A549 (cell line): ENCODE data around the gene PTPRG. TPM values are rescaled to one million over a fixed set of nuclear protein-coding genes. Genes with fewer than 3 reads are reported as not detected.

Experiments used
- ATAC-seq, 2 experiments: fragments of 200-7000 bp in 1 of 2; fragments of >200 bp in 1 of 2; cut with Nextera tagmentation in 1 of 2; cut with Tn5 transposase in 1 of 2; 3 replicates each; pipeline versions ENCODE4 v1.8.0 to v1.9.1; 2018 to 2020; ENCODE audit warnings: mild to moderate bottlenecking in 1 of 2, moderate library complexity in 1 of 2
- CTCF ChIA-PET: fragments of 300-600 bp; sonication (Branson Sonifier 250); formaldehyde crosslinking; extraction: SDS; loops from one replicate; lab custom pipeline; 2021; ENCODE audit warnings: antibody characterized with exemption, inconsistent platforms; lab: Yijun Ruan, JAX
- POLR2A ChIA-PET: fragments of 350-600 bp; formaldehyde crosslinking; extraction: SDS; loops from one replicate; lab custom pipeline; 2021; ENCODE audit warnings: antibody characterized with exemption, inconsistent platforms; lab: Yijun Ruan, JAX
- DNase-seq, 2 experiments: peaks; one replicate each; pipeline versions ENCODE4 v3.0.0 to v3.0.0-alpha.2; 2011 to 2016; ENCODE audit warnings: low read depth in 1 of 2, low spot score in 1 of 2
- FAIRE-seq: peaks from 2 replicates; lab custom pipeline; 2011; peaks lifted over from hg19 to GRCh38; lab: Jason Lieb, UNC
- H3K27ac ChIP-seq, 2 experiments: fragments of >200 bp; sonication (Bioruptor Twin); formaldehyde crosslinking; 3 replicates each; pipeline ENCODE4 v1.5.1; 2016 to 2017
- H3K4me1 ChIP-seq: fragments of >200 bp; sonication (Bioruptor Twin); formaldehyde crosslinking; 3 replicates; pipeline ENCODE4 v1.6.1; 2016
- H3K4me2 ChIP-seq: fragments of >200 bp; sonication (Bioruptor Twin); formaldehyde crosslinking; 3 replicates; pipeline ENCODE4 v1.6.1; 2016
- H3K4me3 ChIP-seq: fragments of >200 bp; sonication (Bioruptor Twin); formaldehyde crosslinking; 3 replicates; pipeline ENCODE4 v1.5.1; 2016
- H3K9me3 ChIP-seq: fragments of >200 bp; sonication (Bioruptor Twin); formaldehyde crosslinking; 3 replicates; pipeline ENCODE4 v1.6.1; 2016
- EHMT2 ChIP-seq: fragments of 200-600 bp; sonication (generic); IDR thresholded peaks from 2 replicates; pipeline ENCODE4 v1.6.1; 2016; ENCODE audit warnings: antibody characterized with exemption, low read depth, mild to moderate bottlenecking, moderate library complexity
- ELK1 ChIP-seq: fragments of 150-350 bp; IDR thresholded peaks from 2 replicates; pipeline ENCODE4 v1.6.1; 2014; ENCODE audit warnings: low read depth, mild to moderate bottlenecking, low read length
- EP300 ChIP-seq, 2 experiments: fragments of >200 bp; sonication (Bioruptor Twin); formaldehyde crosslinking; IDR thresholded peaks; 2 replicates in 1 of 2; 3 replicates in 1 of 2; pipeline ENCODE4 v1.6.1; 2016 to 2017
- ESRRA ChIP-seq: fragments of 150-350 bp; IDR thresholded peaks from 2 replicates; pipeline ENCODE4 v1.6.1; 2014; ENCODE audit warnings: mild to moderate bottlenecking, low read length, borderline replicate concordance
- FOSB ChIP-seq: fragments of 250-450 bp; sonication (Bioruptor Pico); IDR thresholded peaks from 2 replicates; pipeline ENCODE4 v1.5.0; 2020; ENCODE audit warnings: mild to moderate bottlenecking, moderate library complexity
- FOSL2 ChIP-seq, 2 experiments: fragments of 450-650 bp in 1 of 2; fragments of >200 bp in 1 of 2; sonication (Bioruptor Twin) in 1 of 2; formaldehyde crosslinking; IDR thresholded peaks; 2 replicates each; pipeline versions ENCODE4 v1.5.0 to v1.6.1; 2016 to 2020; ENCODE audit warnings: mild to moderate bottlenecking in 1 of 2, moderate library complexity in 1 of 2
- HES2 ChIP-seq: fragments of >200 bp; sonication (Bioruptor Twin); formaldehyde crosslinking; IDR thresholded peaks from 2 replicates; pipeline ENCODE4 v1.6.1; 2016
- HMGXB4 ChIP-seq: fragments of 250-450 bp; sonication (Bioruptor Pico); IDR thresholded peaks from 2 replicates; pipeline ENCODE4 v1.5.0; 2021; ENCODE audit warnings: mild to moderate bottlenecking, moderate library complexity, borderline replicate concordance
- JUN ChIP-seq, 2 experiments: fragments of >200 bp; sonication (Bioruptor Twin); formaldehyde crosslinking; IDR thresholded peaks; 2 replicates in 1 of 2; 3 replicates in 1 of 2; pipeline ENCODE4 v1.6.1; 2016 to 2017
- KDM1A ChIP-seq: fragments of 200-600 bp; sonication (generic); IDR thresholded peaks from 2 replicates; pipeline ENCODE4 v1.6.1; 2016; ENCODE audit warnings: low read depth, mild to moderate bottlenecking
- MAFK ChIP-seq: fragments of 450-650 bp; IDR thresholded peaks from 2 replicates; pipeline ENCODE4 v1.6.1; 2014; ENCODE audit not compliant: partially characterized antibody
- MAZ ChIP-seq: fragments of 150-350 bp; IDR thresholded peaks from 2 replicates; pipeline ENCODE4 v1.6.1; 2014; ENCODE audit warnings: antibody characterized with exemption, low read depth, low read length, borderline replicate concordance
- MYC ChIP-seq: IDR thresholded peaks from 2 replicates; pipeline ENCODE4 v1.6.1; 2012; ENCODE audit warnings: mild to moderate bottlenecking, inconsistent platforms, low read length, improper control_type of control experiment, borderline replicate concordance
- PHF8 ChIP-seq: fragments of 200-600 bp; sonication (generic); IDR thresholded peaks from 2 replicates; pipeline ENCODE4 v1.6.1; 2016; ENCODE audit warnings: low read depth, mild to moderate bottlenecking, antibody characterized with exemption, moderate library complexity, borderline replicate concordance
- POLR2AphosphoS2 ChIP-seq: conservative IDR thresholded peaks from 2 replicates; pipeline ENCODE4 v1.6.1; 2012; ENCODE audit warnings: low read length, improper control_type of control experiment, inconsistent platforms
- RCOR1 ChIP-seq: fragments of 150-350 bp; IDR thresholded peaks from 2 replicates; pipeline ENCODE4 v1.6.1; 2014; ENCODE audit warnings: antibody characterized with exemption, low read length, low read depth
- SMC3 ChIP-seq: fragments of >200 bp; sonication (Bioruptor Twin); formaldehyde crosslinking; IDR thresholded peaks from 3 replicates; pipeline ENCODE4 v1.6.1; 2018; ENCODE audit warnings: inconsistent platforms
- USF2 ChIP-seq: fragments of 450-650 bp; IDR thresholded peaks from 2 replicates; pipeline ENCODE4 v1.6.1; 2014; ENCODE audit warnings: antibody characterized with exemption
- ZFP36 ChIP-seq: fragments of 450-650 bp; IDR thresholded peaks from 2 replicates; pipeline ENCODE4 v1.6.1; 2014; ENCODE audit warnings: borderline replicate concordance; ENCODE audit not compliant: partially characterized antibody
- ZNF302 ChIP-seq: fragments of 250-450 bp; sonication (Bioruptor Pico); IDR thresholded peaks from 2 replicates; pipeline ENCODE4 v1.9.0; 2021; ENCODE audit warnings: inconsistent platforms, mild to moderate bottlenecking, moderate library complexity
- WGBS: methylation state at CpG from one replicate; pipeline ENCODE4 v1.1.6; 2017; ENCODE audit errors: missing lambda C conversion rate; 5-methylcytosine and 5-hydroxymethylcytosine counted together
- polyA plus RNA-seq, 4 experiments: library from polyadenylated mRNA; depleted of rRNA in 3 of 4; stranded (reverse); fragments of >200 nt; fragmentation: RNase III in 1 of 4; extraction: RNeasy Plus Mini Kit Qiagen cat#74134 plus additional on column Dnase treatment in 1 of 4; gene quantifications; 2 replicates in 3 of 4; 3 replicates in 1 of 4; pipeline ENCODE4 v1.2.3, GENCODE V29; 2011 to 2017

PTPRG gene
- polyA plus RNA-seq, 2 of the 4 experiments (the other 2 are of a cell fraction) = 4.5 to 4.8 TPM

DNA sequence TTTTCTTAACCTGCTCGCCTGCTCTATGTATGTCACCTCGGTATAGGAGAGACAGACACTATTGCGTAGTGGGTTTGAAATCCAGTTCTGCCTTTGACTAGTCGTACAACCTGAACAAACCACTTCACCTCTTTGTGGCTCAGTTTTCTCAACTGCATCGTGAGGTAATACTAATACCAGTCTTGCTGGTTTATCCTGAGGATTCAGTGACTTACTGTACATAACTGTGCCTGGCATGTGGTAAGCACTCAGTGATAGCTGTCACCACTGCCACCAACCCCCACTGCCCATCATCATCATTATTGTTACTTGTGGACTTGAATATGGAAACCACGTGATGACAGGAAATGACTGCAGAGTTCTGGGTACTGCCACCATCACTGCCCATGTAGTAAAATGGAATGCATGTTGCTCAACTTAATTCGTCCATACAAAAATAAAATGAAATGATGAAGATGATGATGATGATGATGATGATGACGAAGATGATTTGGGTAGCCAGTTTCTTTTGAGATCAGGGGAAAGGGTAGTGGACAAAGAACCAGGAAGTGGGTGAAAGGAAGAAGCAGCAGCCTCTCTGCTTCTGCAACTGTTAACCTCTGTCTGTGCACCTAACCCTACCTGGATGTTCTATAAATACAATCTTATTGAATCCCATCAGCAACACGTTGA lies 583.9 kb downstream of the PTPRG start:
- ChIA-PET CTCF (no interaction called here), POLR2A (no interaction called here)
- 46% methylated on average over 9 of the region's 9 CpGs for WGBS
- H3K4me1 ChIP-seq = no peaks in the 10 kb centered on the region
- FAIRE-seq (no peak), ATAC-seq (no peak), DNase-seq (no peak)
- TF ChIP-seq POLR2AphosphoS2 = no peak
- TF ChIP-seq USF2 = no peak
- no peak overlapping the region for H3K4me2 ChIP-seq
- H3K4me3 ChIP-seq = no peak overlapping the region
- no peaks in the 10 kb centered on the region for H3K9me3 ChIP-seq
- H3K27ac ChIP-seq = no peak overlapping the region

DNA sequence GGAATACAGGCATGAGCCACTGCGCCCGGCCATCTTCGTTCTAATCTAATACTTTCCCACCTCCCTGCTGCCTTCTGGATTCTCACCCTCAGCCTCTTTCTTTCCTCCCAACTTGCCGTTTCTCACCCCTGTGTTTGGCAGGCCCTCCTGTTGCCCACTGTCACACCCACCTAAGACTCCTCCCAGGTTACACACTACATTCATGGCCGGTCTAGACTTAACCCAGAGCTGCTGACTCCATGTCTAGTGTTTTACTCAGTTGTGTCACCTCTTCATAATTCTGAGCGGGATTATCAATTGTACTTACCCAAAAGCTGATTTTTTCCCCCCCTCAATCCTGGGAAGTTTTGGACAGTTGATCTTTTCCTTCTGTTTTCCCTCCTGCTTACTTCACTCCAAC lies 588.2 kb downstream of the PTPRG start:
- 74% methylated on average over 6 of the region's 6 CpGs for WGBS
- Histone ChIP-seq H3K4me2 (no peak overlapping the region), H3K9me3 (no peaks in the 10 kb centered on the region), H3K4me1 (no peaks in the 10 kb centered on the region), H3K4me3 (no peak overlapping the region), H3K27ac (no peak overlapping the region)
- no peak for TF ChIP-seq FOSB
- no peak for TF ChIP-seq ESRRA
- TF ChIP-seq MAZ = no peak
- no peak for TF ChIP-seq ZNF302 (CRISPR knock-in tag)
- no peak for TF ChIP-seq HMGXB4 (CRISPR knock-in tag)
- TF ChIP-seq RCOR1 = no peak
- TF ChIP-seq ELK1 = no peak
- ChIA-PET CTCF (no interaction called here), POLR2A (no interaction called here)
- FAIRE-seq (no peak), ATAC-seq (no peak), DNase-seq (no peak)

DNA sequence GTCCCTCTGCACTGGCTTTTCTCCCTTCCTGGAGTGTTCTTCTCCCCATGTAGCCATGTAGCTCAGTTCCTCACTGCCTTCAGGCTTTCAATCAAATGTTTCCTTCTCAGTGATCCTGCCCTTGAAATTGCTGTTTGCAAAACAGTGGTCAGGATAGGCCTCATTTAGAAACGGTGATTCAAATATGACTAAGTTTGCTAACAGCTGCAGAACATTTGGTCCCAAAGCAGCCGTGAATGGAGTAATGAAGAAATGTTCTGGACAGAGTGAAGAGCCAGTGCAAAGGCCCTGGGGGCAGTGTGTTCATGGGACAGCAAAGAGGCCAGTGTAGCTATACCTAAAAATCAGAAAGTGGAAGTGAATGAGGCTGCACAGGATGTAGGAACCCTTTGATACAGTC lies 588.6 kb downstream of the PTPRG start:
- POLR2A ChIA-PET = no interaction called here
- TF ChIP-seq JUN (IDR thresholded peaks at IDR 0.05) (no peak), SMC3 (no peak), MAFK (no peak), FOSL2 (IDR thresholded peaks at IDR 0.05) (no peak), FOSL2 (CRISPR knock-in tag; IDR thresholded peaks at IDR 0.05) (no peak), HES2 (no peak), USF2 (no peak), KDM1A (no peak), EP300 (IDR thresholded peaks at IDR 0.05) (no peak), ZFP36 (no peak), PHF8 (no peak), MAZ (no peak), FOSB (no peak), RCOR1 (no peak), ELK1 (no peak), EHMT2 (no peak), POLR2AphosphoS2 (no peak), MYC (no peak)
- TF ChIP-seq, all 56 proteins: peak for 0
- H3K4me2 ChIP-seq = no peak overlapping the region
- no peak overlapping the region for H3K27ac ChIP-seq
- H3K4me3 ChIP-seq = no peak overlapping the region
- H3K4me1 ChIP-seq = no peaks in the 10 kb centered on the region
- no peaks in the 10 kb centered on the region for H3K9me3 ChIP-seq
- CTCF ChIA-PET = no interaction called here
- DNase-seq (no peak), ATAC-seq (no peak), FAIRE-seq (no peak)
- WGBS = 15% methylated on average over 2 of the region's 2 CpGs
